ENCODE data around the gene UBE2I.
"Not testable (repeated sequence)": the region's sequence is repeated elsewhere in the genome, so short reads cannot be mapped to it uniquely, and the experiment has no call there.

UBE2I gene

DNA sequence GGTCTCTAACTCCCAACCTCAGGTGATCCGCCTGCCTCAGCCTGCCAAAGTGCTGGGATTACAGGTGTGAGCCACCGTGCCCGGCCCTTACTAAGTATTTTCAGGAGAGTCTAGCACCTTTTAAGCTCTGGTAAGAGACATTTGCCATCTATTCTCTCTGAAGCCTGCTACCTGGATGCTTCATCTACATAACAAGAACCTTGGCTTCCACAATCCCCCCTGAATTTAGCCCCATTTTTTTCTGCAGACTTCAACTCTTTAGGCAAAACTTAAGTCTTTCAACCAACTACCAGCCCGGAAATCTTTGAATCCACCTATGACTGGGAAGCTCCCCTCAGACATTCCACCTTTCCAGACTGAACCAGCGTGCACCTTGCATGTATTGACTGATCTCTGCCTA lies 14.0 kb upstream of the UBE2I start (continued):
- TF ChIP-seq ZNF23 (tag by site-specific recombination; IDR thresholded peaks at IDR 0.05; ENCODE audit: borderline replicate concordance) (no peak), ZNF76 (tag by site-specific recombination; IDR thresholded peaks at IDR 0.05; ENCODE audit: borderline replicate concordance, low read depth) (no peak), ZNF274 (IDR thresholded peaks at IDR 0.05; ENCODE audit: low read length) (no peak), ZNF274 (tag by site-specific recombination; IDR thresholded peaks at IDR 0.05; ENCODE audit: borderline replicate concordance) (no peak)

DNA sequence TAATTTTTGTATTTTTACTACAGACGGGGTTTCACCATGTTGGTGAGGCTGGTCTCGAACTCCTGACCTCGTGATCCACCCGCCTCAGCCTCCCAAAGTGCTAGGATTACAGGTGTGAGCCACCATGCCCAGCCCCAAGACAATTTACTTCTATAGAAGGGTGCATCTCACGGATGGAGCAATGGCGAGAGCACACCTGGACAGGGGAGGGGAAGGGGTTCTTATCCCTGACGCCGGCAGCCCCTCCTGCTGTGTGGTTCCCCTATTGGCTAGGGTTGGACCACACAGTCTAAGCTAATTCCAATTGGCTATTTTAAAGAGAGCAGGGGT lies 12.8 kb upstream of the UBE2I start:
- H3K4me1 ChIP-seq (ENCODE audit: control insufficient read depth, insufficient read depth, low read length); H3K36me3 ChIP-seq (ENCODE audit: control insufficient read depth in 2 of 2, insufficient read depth in 1 of 2, low read length in 2 of 2); H3K27ac ChIP-seq (ENCODE audit: extremely low read depth, low read depth, low read length); H3K9me3 ChIP-seq (ENCODE audit: control insufficient read depth, insufficient read depth, low read depth, low read length); H3K4me3 ChIP-seq (ENCODE audit: low read depth, low read length); POLR2A ChIA-PET: not testable (repeated sequence)
- CTCF ChIA-PET, result interaction anchor here (1.2 kb wide), 1 partner anchor 19 kb away, joined by 4 read pairs; no protein-coding TSS in a partner anchor

DNA sequence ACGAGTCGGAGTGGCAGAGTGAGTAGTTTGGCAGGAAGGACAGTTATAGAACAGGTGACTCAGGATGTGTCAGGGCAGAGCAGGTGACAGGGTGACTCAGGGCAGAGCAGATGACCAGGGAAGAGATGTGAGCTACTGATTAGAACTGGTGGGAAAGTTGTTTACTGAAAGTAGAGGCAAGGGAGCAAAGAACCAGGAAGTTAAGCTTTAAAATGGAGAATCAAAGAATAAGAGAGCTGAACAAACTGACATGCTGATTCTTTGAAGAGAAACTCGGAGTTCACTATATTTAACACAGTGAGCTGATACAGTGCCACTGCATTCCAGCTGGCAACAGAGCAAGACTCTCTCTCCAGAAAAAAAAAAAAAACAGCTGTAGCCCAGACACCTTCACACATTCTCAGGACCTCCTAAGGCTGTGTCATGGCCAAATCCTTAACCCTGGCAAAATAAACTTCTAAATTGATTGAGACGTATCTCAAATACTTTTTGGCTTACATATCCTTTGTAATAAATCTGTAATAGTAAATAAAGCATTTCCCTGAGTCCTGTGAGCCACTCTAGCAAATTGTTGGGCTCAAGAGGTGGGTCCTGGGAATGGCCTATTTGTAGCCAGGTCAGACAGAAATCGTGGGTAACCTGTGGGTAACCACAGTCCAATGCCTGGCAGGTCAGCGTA lies 12.3 kb upstream of the UBE2I start:
- POLR2A ChIA-PET, result no interaction called here
- CTCF ChIA-PET, result no interaction called here
- H3K27ac ChIP-seq (ENCODE audit: extremely low read depth, low read depth, low read length), result no peak overlapping the region
- no peaks in the 10 kb centered on the region for H3K4me1 ChIP-seq (ENCODE audit: control insufficient read depth, insufficient read depth, low read length)
- H3K9me3 ChIP-seq (ENCODE audit: control insufficient read depth, insufficient read depth, low read depth, low read length), result no peaks in the 10 kb centered on the region
- H3K4me3 ChIP-seq (ENCODE audit: low read depth, low read length), result no peak overlapping the region
- no peaks in the 10 kb centered on the region for H3K36me3 ChIP-seq (ENCODE audit: control insufficient read depth in 2 of 2, insufficient read depth in 1 of 2, low read length in 2 of 2)
- TF ChIP-seq ZNF416 (tag by site-specific recombination; IDR thresholded peaks at IDR 0.05) (no peak), WT1 (tag by site-specific recombination; IDR thresholded peaks at IDR 0.05) (no peak), ZNF433 (tag by site-specific recombination; IDR thresholded peaks at IDR 0.05; ENCODE audit: low read depth) (no peak), ZNF423 (tag by site-specific recombination; IDR thresholded peaks at IDR 0.05) (no peak), YY2 (tag by site-specific recombination; IDR thresholded peaks at IDR 0.05) (no peak), ZNF629 (tag by site-specific recombination; IDR thresholded peaks at IDR 0.05) (peak; percentile 49; the same call in 1 of the 2 replicates), ZNF600 (tag by site-specific recombination; IDR thresholded peaks at IDR 0.05) (peak; percentile 77), ZNF23 (tag by site-specific recombination; IDR thresholded peaks at IDR 0.05; ENCODE audit: borderline replicate concordance) (no peak), KLF17 (tag by site-specific recombination; IDR thresholded peaks at IDR 0.05) (peak; percentile 73; the same call in 1 of the 2 replicates), PRDM1 (tag by site-specific recombination; IDR thresholded peaks at IDR 0.05) (peak; percentile 93), HOXD13 (CRISPR knock-in tag; IDR thresholded peaks at IDR 0.05; ENCODE audit: borderline replicate concordance) (no peak), ZNF792 (tag by site-specific recombination; IDR thresholded peaks at IDR 0.05) (no peak), ZNF26 (tag by site-specific recombination; IDR thresholded peaks at IDR 0.05) (no peak), HOXC10 (CRISPR knock-in tag; IDR thresholded peaks at IDR 0.05) (no peak), ZNF837 (tag by site-specific recombination; IDR thresholded peaks at IDR 0.05) (no peak), ZNF146 (tag by site-specific recombination; IDR thresholded peaks at IDR 0.05) (no peak), ZNF335 (tag by site-specific recombination; conservative IDR thresholded peaks at IDR 0.05) (peak; percentile 45), ZNF132 (tag by site-specific recombination; IDR thresholded peaks at IDR 0.05; ENCODE audit: borderline replicate concordance) (no peak), ZNF202 (tag by site-specific recombination; IDR thresholded peaks at IDR 0.05; ENCODE audit: borderline replicate concordance) (no peak), ZNF585B (tag by site-specific recombination; IDR thresholded peaks at IDR 0.05) (no peak), ZNF501 (tag by site-specific recombination; IDR thresholded peaks at IDR 0.05) (no peak), TCF7L2 (IDR thresholded peaks at IDR 0.05; ENCODE audit: borderline replicate concordance, low read depth, low read length) (no peak), ZNF707 (tag by site-specific recombination; IDR thresholded peaks at IDR 0.05) (no peak), ZNF214 (tag by site-specific recombination; IDR thresholded peaks at IDR 0.05; ENCODE audit: borderline replicate concordance) (no peak), ZNF555 (tag by site-specific recombination; conservative IDR thresholded peaks at IDR 0.05) (no peak), ZNF514 (tag by site-specific recombination; IDR thresholded peaks at IDR 0.05) (no peak)
- TF ChIP-seq, protein P1, sequence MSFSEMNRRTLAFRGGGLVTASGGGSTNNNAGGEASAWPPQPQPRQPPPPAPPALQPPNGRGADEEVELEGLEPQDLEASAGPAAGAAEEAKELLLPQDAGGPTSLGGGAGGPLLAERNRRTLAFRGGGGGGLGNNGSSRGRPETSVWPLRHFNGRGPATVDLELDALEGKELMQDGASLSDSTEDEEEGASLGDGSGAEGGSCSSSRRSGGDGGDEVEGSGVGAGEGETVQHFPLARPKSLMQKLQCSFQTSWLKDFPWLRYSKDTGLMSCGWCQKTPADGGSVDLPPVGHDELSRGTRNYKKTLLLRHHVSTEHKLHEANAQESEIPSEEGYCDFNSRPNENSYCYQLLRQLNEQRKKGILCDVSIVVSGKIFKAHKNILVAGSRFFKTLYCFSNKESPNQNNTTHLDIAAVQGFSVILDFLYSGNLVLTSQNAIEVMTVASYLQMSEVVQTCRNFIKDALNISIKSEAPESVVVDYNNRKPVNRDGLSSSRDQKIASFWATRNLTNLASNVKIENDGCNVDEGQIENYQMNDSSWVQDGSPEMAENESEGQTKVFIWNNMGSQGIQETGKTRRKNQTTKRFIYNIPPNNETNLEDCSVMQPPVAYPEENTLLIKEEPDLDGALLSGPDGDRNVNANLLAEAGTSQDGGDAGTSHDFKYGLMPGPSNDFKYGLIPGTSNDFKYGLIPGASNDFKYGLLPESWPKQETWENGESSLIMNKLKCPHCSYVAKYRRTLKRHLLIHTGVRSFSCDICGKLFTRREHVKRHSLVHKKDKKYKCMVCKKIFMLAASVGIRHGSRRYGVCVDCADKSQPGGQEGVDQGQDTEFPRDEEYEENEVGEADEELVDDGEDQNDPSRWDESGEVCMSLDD (tag by site-specific recombination; IDR thresholded peaks at IDR 0.05), result no peak

All from HEK293 (cell line).